COLO668 (cell line): ENCODE data around the gene BAZ1B.
"Not testable (repeated sequence)": the region's sequence is repeated elsewhere in the genome, so short reads cannot be mapped to it uniquely, and the experiment has no call there.

Experiments
- DNase-seq: peaks from one replicate; lab custom pipeline; 2025; ENCODE audit not compliant: unreplicated experiment; lab: John Stamatoyannopoulos, UW

The BAZ1B gene

GRCh38 chr7:73544678-73545077 is 22.6 kb upstream of the BAZ1B start:
- no peak for DNase-seq

GRCh38 chr7:73541722-73542121 is 19.6 kb upstream of the BAZ1B start:
- DNase-seq = no peak

- no peak for DNase-seq
These were observed 17.6 kb upstream of the BAZ1B start for GRCh38 chr7:73539709-73540108.

GRCh38 chr7:73538510-73538909 is 16.4 kb upstream of the BAZ1B start:
- DNase-seq = not testable (repeated sequence)

- no peak for DNase-seq
These were observed 15.0 kb upstream of the BAZ1B start for GRCh38 chr7:73537051-73537450.

- DNase-seq = no peak
These were observed 14.4 kb upstream of the BAZ1B start for GRCh38 chr7:73536479-73536878.

- DNase-seq = not testable (repeated sequence)
These were observed 13.8 kb upstream of the BAZ1B start for GRCh38 chr7:73535918-73536317.

GRCh38 chr7:73533742-73534141 is 11.6 kb upstream of the BAZ1B start:
- no peak for DNase-seq

- no peak for DNase-seq
These were observed 10.1 kb upstream of the BAZ1B start for GRCh38 chr7:73532224-73532623.

GRCh38 chr7:73530800-73531199 is 8.7 kb upstream of the BAZ1B start:
- DNase-seq = no peak

- peak; percentile 52 for DNase-seq
These were observed 5.1 kb upstream of the BAZ1B start for GRCh38 chr7:73526896-73527821.

GRCh38 chr7:73526158-73526494 is 4.0 kb upstream of the BAZ1B start:
- not testable (repeated sequence) for DNase-seq

GRCh38 chr7:73521636-73522104 is 423 bp downstream of the BAZ1B start:
- peak; percentile 83 for DNase-seq

GRCh38 chr7:73520673-73521635 is 1.1 kb downstream of the BAZ1B start:
- no peak for DNase-seq

GRCh38 chr7:73519867-73520672 is 2.0 kb downstream of the BAZ1B start:
- DNase-seq = peak; percentile 3

GRCh38 chr7:73518470-73518869 is 3.6 kb downstream of the BAZ1B start:
- no peak for DNase-seq

GRCh38 chr7:73517241-73517995 is 4.7 kb downstream of the BAZ1B start:
- no peak for DNase-seq

- DNase-seq = no peak
These were observed 6.9 kb downstream of the BAZ1B start for GRCh38 chr7:73515178-73515577.

- DNase-seq = no peak
These were observed 9.9 kb downstream of the BAZ1B start for GRCh38 chr7:73512018-73512780.
